Measurements from ENCODE around the gene CERS2. TPM values are rescaled to one million over a fixed set of nuclear protein-coding genes. Genes with fewer than 3 reads are reported as not detected.
A peak's percentile ranks its signal among the peaks of the same experiment; 100 is the strongest.

Gene CERS2
- total RNA-seq, 1 donor from 2014 or later: 189 TPM

DNA sequence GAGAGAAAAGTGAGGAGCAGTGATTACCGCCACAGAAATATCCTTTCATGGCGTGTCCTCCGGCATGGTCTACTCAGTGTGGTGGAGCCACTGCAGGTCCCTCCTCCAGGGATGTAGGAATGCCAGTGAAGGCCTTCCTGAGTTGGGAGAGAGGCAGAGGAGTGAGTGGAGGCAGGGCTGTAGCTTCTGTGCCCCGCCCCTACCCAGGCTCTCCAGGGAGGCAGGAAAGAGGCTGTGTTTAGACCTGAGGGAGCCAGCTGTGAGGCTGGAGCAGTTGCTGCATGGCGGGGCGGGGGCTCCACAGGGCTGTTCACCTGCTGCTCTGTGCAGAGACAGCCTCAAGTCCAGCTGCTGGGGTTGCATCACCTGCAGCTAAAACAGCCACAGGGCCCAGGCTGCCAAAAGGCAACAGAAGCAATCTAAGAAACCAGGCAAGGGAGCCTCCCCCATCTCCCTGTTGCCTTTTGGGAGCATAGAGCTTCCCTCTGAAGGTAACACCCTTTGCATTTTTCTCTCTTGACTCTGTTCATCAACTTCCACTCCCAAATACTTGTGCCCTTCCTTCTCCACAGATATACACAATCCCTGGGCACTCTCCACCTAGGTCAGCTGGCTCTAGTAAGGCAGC, 6.7 kb upstream of the CERS2 start:
- Histone ChIP-seq H3K27me3 (ENCODE audit: insufficient read depth, low read length) (peaks cover 6% of the 10 kb centered on the region), H3K9me3 (ENCODE audit: insufficient read depth, low read depth, low read length) (no peaks in the 10 kb centered on the region), H2AFZ (ENCODE audit: low read depth, low read length) (no peak overlapping the region), H3K4me2 (ENCODE audit: low read length) (no peak overlapping the region), H3K79me2 (ENCODE audit: insufficient read depth, low read length) (no peaks in the 10 kb centered on the region), H3K36me3 (ENCODE audit: insufficient read depth, low read length) (no peaks in the 10 kb centered on the region), H3K4me1 (ENCODE audit: insufficient read depth, low read length) (peaks cover 31% of the 10 kb centered on the region), H3K27ac (ENCODE audit: low read depth, low read length) (no peak overlapping the region), H4K20me1 (ENCODE audit: insufficient read depth, low read length) (no peaks in the 10 kb centered on the region), H3K4me3 (ENCODE audit: insufficient read depth, low read depth, low read length) (no peak overlapping the region), H3K9ac (ENCODE audit: low read length) (no peak overlapping the region)
- peaks cover 6% of the 10 kb centered on the region for H3K27me3 Mint-ChIP-seq (ENCODE audit: low read depth, unreplicated experiment)
- peaks cover 24% of the 10 kb centered on the region for H3K4me1 Mint-ChIP-seq (ENCODE audit: low read depth, unreplicated experiment)
- peak overlapping the region; percentile 58 for H3K4me3 Mint-ChIP-seq (ENCODE audit: unreplicated experiment)
- FAIRE-seq (no peak), DNase-seq (ENCODE audit: low read depth) (no peak)
- no peaks in the 10 kb centered on the region for H3K36me3 Mint-ChIP-seq (ENCODE audit: low read depth, unreplicated experiment)
- TF ChIP-seq, protein P1, sequence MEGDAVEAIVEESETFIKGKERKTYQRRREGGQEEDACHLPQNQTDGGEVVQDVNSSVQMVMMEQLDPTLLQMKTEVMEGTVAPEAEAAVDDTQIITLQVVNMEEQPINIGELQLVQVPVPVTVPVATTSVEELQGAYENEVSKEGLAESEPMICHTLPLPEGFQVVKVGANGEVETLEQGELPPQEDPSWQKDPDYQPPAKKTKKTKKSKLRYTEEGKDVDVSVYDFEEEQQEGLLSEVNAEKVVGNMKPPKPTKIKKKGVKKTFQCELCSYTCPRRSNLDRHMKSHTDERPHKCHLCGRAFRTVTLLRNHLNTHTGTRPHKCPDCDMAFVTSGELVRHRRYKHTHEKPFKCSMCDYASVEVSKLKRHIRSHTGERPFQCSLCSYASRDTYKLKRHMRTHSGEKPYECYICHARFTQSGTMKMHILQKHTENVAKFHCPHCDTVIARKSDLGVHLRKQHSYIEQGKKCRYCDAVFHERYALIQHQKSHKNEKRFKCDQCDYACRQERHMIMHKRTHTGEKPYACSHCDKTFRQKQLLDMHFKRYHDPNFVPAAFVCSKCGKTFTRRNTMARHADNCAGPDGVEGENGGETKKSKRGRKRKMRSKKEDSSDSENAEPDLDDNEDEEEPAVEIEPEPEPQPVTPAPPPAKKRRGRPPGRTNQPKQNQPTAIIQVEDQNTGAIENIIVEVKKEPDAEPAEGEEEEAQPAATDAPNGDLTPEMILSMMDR (IDR thresholded peaks at IDR 0.05; ENCODE audit: insufficient read depth, low read depth, low read length): no peak
- no peak for TF ChIP-seq EZH2 (IDR thresholded peaks at IDR 0.05; ENCODE audit: insufficient read depth, low read length)
- H3K9me3 Mint-ChIP-seq (ENCODE audit: unreplicated experiment): no peaks in the 10 kb centered on the region
- no peak overlapping the region for H3K27ac Mint-ChIP-seq (ENCODE audit: unreplicated experiment)

DNA sequence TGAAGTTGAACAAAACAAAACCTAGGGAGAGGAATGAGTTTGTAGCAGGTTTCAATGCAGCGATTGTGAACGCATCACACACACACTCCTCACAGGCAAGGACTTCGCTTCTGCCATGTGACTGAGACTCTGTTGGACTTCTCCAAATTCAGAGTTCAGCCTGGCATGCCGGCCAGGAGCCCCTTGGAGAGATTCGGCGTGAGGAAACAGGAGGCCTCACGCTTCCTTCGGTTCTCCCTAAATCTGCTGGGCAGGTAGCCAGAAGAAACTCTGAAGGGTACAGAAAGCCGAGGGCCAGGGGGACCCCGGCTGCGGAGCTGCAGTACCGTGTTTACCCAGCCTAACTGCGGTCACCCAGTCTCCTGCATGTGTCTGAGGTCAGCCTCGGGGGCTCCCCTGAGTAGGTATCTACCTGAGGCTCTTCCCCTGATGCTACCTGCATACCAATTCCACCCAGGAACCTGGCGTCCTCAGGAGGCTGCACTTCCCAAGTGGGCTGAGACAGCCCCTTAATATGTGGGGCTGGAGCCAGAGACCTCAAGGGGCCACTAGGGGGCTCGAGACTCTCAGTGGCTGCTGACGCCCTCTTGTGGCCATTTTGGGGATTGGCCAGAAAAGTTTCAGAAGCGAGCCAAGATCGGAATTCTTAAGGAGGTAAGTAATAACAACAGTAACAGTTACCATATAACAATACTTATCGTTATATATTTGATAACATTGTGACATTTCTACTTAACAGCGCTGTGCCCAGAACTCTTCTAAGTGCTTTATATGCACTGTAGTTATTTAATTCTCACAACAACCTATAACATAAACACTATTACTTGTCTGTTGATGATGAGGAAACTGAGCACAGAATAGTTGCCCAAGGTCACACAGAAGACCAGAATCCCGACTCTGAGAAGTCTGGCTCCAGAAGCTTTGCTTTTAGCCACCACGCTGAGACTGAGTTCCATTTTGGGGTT, 4.7 kb upstream of the CERS2 start:
- Histone ChIP-seq H2AFZ (ENCODE audit: low read depth, low read length) (peak overlapping the region; percentile 51), H3K9ac (ENCODE audit: low read length) (no peak overlapping the region), H4K20me1 (ENCODE audit: insufficient read depth, low read length) (no peaks in the 10 kb centered on the region), H3K79me2 (ENCODE audit: insufficient read depth, low read length) (no peaks in the 10 kb centered on the region), H3K36me3 (ENCODE audit: insufficient read depth, low read length) (no peaks in the 10 kb centered on the region), H3K9me3 (ENCODE audit: insufficient read depth, low read depth, low read length) (no peaks in the 10 kb centered on the region), H3K27me3 (ENCODE audit: insufficient read depth, low read length) (no peaks in the 10 kb centered on the region), H3K27ac (ENCODE audit: low read depth, low read length) (no peak overlapping the region), H3K4me1 (ENCODE audit: insufficient read depth, low read length) (peaks cover 31% of the 10 kb centered on the region), H3K4me3 (ENCODE audit: insufficient read depth, low read depth, low read length) (no peak overlapping the region), H3K4me2 (ENCODE audit: low read length) (peak overlapping the region; percentile 71)
- Mint-ChIP-seq H3K27ac (ENCODE audit: unreplicated experiment) (peak overlapping the region; percentile 69), H3K4me1 (ENCODE audit: low read depth, unreplicated experiment) (peaks cover 23% of the 10 kb centered on the region), H3K9me3 (ENCODE audit: unreplicated experiment) (no peaks in the 10 kb centered on the region), H3K4me3 (ENCODE audit: unreplicated experiment) (no peak overlapping the region), H3K36me3 (ENCODE audit: low read depth, unreplicated experiment) (no peaks in the 10 kb centered on the region), H3K27me3 (ENCODE audit: low read depth, unreplicated experiment) (peaks cover 3% of the 10 kb centered on the region)
- FAIRE-seq: no peak
- DNase-seq (ENCODE audit: low read depth): peak; percentile 65
- TF ChIP-seq, protein P1 (IDR thresholded peaks at IDR 0.05; ENCODE audit: insufficient read depth, low read depth, low read length): peak; percentile 100
- TF ChIP-seq EZH2 (IDR thresholded peaks at IDR 0.05; ENCODE audit: insufficient read depth, low read length): no peak

Measured in astrocyte (in vitro differentiated cells and primary cell).